HG02973 (cell line): ENCODE measurements around the gene ADGRB3.
A peak's percentile ranks its signal among the peaks of the same experiment; 100 is the strongest.

ENCODE experiments used
- ATAC-seq: cut with Tn5 transposase; IDR thresholded peaks from one replicate; pipeline ENCODE4 v1.9.1; 2021; ENCODE audit warnings: moderate library complexity; ENCODE audit not compliant: unreplicated experiment

The ADGRB3 gene

GRCh38 chr6:68634726-68635411, at the start of gene ADGRB3:
Gene ADGRB3, plus strand, starts transcription at chr6:68635282. Its CDS starts 3,394 bp downstream, at chr6:68638676.
- peak; percentile 81 for ATAC-seq

- ATAC-seq, result no peak
Measured at GRCh38 chr6:68593558-68593957, 41.5 kb upstream of the ADGRB3 start.

GRCh38 chr6:68597642-68598041, 37.4 kb upstream of the ADGRB3 start:
- ATAC-seq, result no peak

GRCh38 chr6:68615938-68616337, 19.1 kb upstream of the ADGRB3 start:
- ATAC-seq, result no peak

- no peak for ATAC-seq
Measured at GRCh38 chr6:68625998-68626397, 9.1 kb upstream of the ADGRB3 start.

- no peak for ATAC-seq
Measured at GRCh38 chr6:68628161-68628560, 6.9 kb upstream of the ADGRB3 start.

GRCh38 chr6:68632734-68633133, 2.3 kb upstream of the ADGRB3 start:
- ATAC-seq, result no peak

- no peak for ATAC-seq
Measured at GRCh38 chr6:68633281-68633971, 1.7 kb upstream of the ADGRB3 start.

GRCh38 chr6:68633972-68634725, 933 bp upstream of the ADGRB3 start:
- no peak for ATAC-seq

GRCh38 chr6:68635412-68635705, 277 bp downstream of the ADGRB3 start:
- no peak for ATAC-seq

GRCh38 chr6:68635706-68636513, 828 bp downstream of the ADGRB3 start:
- no peak for ATAC-seq

GRCh38 chr6:68636666-68637065, 1.6 kb downstream of the ADGRB3 start:
- no peak for ATAC-seq

GRCh38 chr6:68637071-68637470, 2.0 kb downstream of the ADGRB3 start:
- no peak for ATAC-seq

GRCh38 chr6:68637782-68638181, 2.7 kb downstream of the ADGRB3 start:
- no peak for ATAC-seq

- no peak for ATAC-seq
Measured at GRCh38 chr6:68638230-68638900, 3.3 kb downstream of the ADGRB3 start.

- ATAC-seq, result no peak
Measured at GRCh38 chr6:68639211-68639610, 4.1 kb downstream of the ADGRB3 start.

- no peak for ATAC-seq
Measured at GRCh38 chr6:68639826-68640490, 4.9 kb downstream of the ADGRB3 start.

GRCh38 chr6:68640491-68640835, 5.4 kb downstream of the ADGRB3 start:
- ATAC-seq, result no peak

GRCh38 chr6:68641172-68641571, 6.1 kb downstream of the ADGRB3 start:
- no peak for ATAC-seq

GRCh38 chr6:68642081-68642480, 7.0 kb downstream of the ADGRB3 start:
- no peak for ATAC-seq
